BE2C (cell line): ENCODE measurements around the gene CLIP4.

Experiments used
- DNase-seq: peaks from one replicate; pipeline ENCODE4 v3.0.0-alpha.2; 2020
- H3K27me3 ChIP-seq: fragments of 250-450 bp; sonication (Bioruptor Pico); 2 replicates; pipeline ENCODE4 v1.5.1; 2020; ENCODE audit warnings: mild to moderate bottlenecking
- H3K36me3 ChIP-seq: fragments of 250-450 bp; sonication (Bioruptor Pico); 2 replicates; pipeline ENCODE4 v1.5.1; 2020; ENCODE audit warnings: mild to moderate bottlenecking
- H3K4me1 ChIP-seq: fragments of 250-450 bp; sonication (Bioruptor Pico); 2 replicates; pipeline ENCODE4 v1.5.1; 2020
- H3K4me3 ChIP-seq: 2 replicates; pipeline ENCODE4 v1.5.1; 2011; ENCODE audit warnings: low read depth, low read length
- H3K9me3 ChIP-seq: fragments of 250-450 bp; sonication (Bioruptor Pico); 2 replicates; pipeline ENCODE4 v1.5.1; 2020
- CTCF ChIP-seq: IDR thresholded peaks from 2 replicates; pipeline ENCODE4 v1.5.1; 2012; ENCODE audit warnings: mild to moderate bottlenecking, low read depth, low read length

Gene CLIP4

DNA sequence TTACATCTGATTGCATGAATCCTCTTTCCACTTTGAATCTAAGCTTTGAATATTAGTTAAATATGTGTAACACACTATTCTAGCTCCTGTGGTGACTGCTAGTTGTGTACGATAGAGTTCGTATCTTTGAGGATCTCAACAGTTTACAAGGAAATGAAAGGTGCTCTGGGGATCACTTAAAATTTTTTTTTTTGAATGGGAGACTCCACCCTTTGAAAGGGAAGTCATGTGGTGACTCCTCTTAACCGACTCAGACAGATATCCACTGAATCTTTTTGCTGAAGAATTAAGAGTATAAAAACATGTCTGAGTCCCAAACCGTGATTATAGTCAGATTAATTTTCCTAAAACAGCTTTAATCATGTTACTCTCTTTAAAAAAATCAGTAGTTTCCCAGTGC, 4.0 kb downstream of the CLIP4 start:
- Histone ChIP-seq H3K36me3 (no peaks in the 10 kb centered on the region), H3K4me3 (no peak overlapping the region), H3K27me3 (no peaks in the 10 kb centered on the region), H3K4me1 (peaks cover 15% of the 10 kb centered on the region), H3K9me3 (no peaks in the 10 kb centered on the region)
- no peak for DNase-seq
- no peak for TF ChIP-seq CTCF

DNA sequence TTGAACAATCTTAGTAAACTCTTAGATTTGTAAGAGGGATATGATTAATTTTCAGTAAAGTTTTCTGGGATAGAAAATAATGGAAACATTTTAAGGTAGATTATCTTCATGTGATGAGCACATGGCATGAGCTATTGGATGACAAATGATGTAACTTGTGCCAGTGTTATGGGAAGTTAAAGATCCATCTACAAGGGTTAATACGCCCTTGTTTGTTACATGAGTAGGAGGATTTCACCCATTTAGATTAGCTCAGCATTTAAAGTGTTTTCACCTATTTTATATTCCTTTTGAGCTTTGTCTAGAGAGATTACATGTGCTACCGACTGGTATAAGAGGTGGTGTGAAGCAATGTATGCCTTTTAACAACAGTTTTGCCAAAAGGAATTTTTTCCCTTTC, 5.6 kb downstream of the CLIP4 start:
- TF ChIP-seq CTCF: no peak
- DNase-seq: no peak
- Histone ChIP-seq H3K9me3 (no peaks in the 10 kb centered on the region), H3K36me3 (no peaks in the 10 kb centered on the region), H3K4me1 (peaks cover 9% of the 10 kb centered on the region; the same call in 1 of the 2 replicates), H3K4me3 (no peak overlapping the region), H3K27me3 (no peaks in the 10 kb centered on the region)

GRCh38 chr2:29123617-29124349, 8.6 kb downstream of the CLIP4 start:
- Histone ChIP-seq H3K36me3 (no peaks in the 10 kb centered on the region), H3K4me3 (no peak overlapping the region), H3K4me1 (peaks cover 1% of the 10 kb centered on the region), H3K9me3 (no peaks in the 10 kb centered on the region), H3K27me3 (no peaks in the 10 kb centered on the region)
- DNase-seq: no peak
- no peak for TF ChIP-seq CTCF

GRCh38 chr2:29124504-29124903, 9.3 kb downstream of the CLIP4 start:
- DNase-seq: no peak

DNA sequence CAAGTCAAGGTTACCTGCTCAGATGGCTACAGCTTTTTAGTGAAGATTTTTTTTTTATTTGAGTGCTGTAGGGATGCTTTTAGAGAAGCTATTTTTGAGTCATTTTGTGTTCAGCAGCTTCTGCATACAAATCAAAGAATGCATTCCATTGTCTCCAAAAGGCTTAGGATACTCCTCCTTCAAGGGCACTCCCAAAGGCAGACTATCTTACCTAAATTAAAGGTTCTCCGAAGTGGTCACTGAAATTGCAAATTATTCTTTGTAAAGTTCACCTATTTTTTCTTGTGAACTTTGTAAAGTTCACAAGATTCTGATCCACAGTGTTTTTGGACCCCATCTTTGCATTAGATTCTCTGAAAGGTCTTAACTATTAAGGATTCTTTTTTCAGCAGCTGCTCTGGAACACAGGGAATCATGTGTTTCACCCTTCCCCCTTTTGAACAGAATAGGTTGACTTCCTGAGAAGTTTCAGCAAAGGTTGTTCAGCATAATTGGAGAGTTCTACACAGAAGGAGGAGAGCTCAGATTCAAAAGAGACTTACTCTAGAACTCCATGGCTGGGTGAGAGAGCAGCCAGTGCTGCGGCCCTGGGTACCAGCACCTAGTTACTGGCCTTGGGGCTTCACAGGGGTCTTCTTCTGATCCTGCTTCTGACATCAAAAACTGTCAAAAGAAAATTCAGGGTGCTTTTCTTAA, 14.5 kb downstream of the CLIP4 start:
- H3K9me3 ChIP-seq: no peaks in the 10 kb centered on the region
- H3K27me3 ChIP-seq: no peaks in the 10 kb centered on the region
- peaks cover 10% of the 10 kb centered on the region for H3K36me3 ChIP-seq
- DNase-seq: no peak
- TF ChIP-seq CTCF: no peak
- peaks cover 7% of the 10 kb centered on the region for H3K4me1 ChIP-seq
- H3K4me3 ChIP-seq: no peak overlapping the region

More at GRCh38 chr2:29124504-29124903, 9.3 kb downstream of the CLIP4 start:
- Histone ChIP-seq H3K4me3 (no peak overlapping the region), H3K4me1 (peaks cover 3% of the 10 kb centered on the region), H3K9me3 (no peaks in the 10 kb centered on the region), H3K36me3 (no peaks in the 10 kb centered on the region), H3K27me3 (no peaks in the 10 kb centered on the region)
- no peak for TF ChIP-seq CTCF

DNA sequence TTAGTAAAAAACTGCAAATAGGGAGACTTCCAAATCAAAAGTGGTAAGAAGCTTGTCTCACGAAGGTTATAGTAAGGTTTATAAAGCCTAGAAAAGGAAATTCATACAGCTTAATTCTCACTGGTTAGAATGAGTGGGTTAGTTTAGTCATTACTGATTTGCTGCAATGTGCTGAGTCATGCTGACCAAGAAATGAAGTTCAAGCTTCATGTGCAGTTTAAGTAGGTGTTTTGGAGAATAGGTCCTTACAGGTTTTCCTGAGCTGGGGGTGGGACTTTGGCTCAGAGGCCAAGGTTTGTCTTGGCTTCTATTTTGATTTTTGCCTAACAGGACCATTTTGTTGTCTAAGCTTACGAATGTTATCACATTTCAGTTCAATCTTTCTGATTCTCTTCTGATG, 15.1 kb downstream of the CLIP4 start:
- H3K27me3 ChIP-seq: no peaks in the 10 kb centered on the region
- TF ChIP-seq CTCF: no peak
- H3K9me3 ChIP-seq: no peaks in the 10 kb centered on the region
- peaks cover 7% of the 10 kb centered on the region for H3K4me1 ChIP-seq
- DNase-seq: no peak
- H3K36me3 ChIP-seq: peaks cover 10% of the 10 kb centered on the region
- H3K4me3 ChIP-seq: no peak overlapping the region
